H9 (cell line): ENCODE data around the gene ZC3H10. TPM values are rescaled to one million over a fixed set of nuclear protein-coding genes. Genes with fewer than 3 reads are reported as not detected.
A peak's percentile ranks its signal among the peaks of the same experiment; 100 is the strongest.

Experiments used
- DNase-seq: peaks from one replicate; pipeline ENCODE4 v3.0.0-alpha.2; 2017
- H2AFZ ChIP-seq: one replicate; pipeline ENCODE4 v1.6.1; 2013; ENCODE audit warnings: mild to moderate bottlenecking, low read length, control low read depth, moderate library complexity
- H2AK5ac ChIP-seq: 2 replicates; pipeline ENCODE4 v1.6.1; 2013; ENCODE audit warnings: low read length, control low read depth, mixed read lengths; ENCODE audit not compliant: insufficient read length
- H2BK120ac ChIP-seq: one replicate; pipeline ENCODE4 v1.6.1; 2013; ENCODE audit warnings: low read depth, mild to moderate bottlenecking, low read length, control low read depth, inconsistent platforms; ENCODE audit not compliant: poor library complexity, severe bottlenecking
- H2BK12ac ChIP-seq: 2 replicates; pipeline ENCODE4 v1.6.1; 2013; ENCODE audit warnings: low read length, control low read depth, mixed read lengths, low read depth; ENCODE audit not compliant: insufficient read length
- H2BK15ac ChIP-seq: 2 replicates; pipeline ENCODE4 v1.6.1; 2013; ENCODE audit warnings: low read depth, low read length, control low read depth
- H2BK20ac ChIP-seq: one replicate; pipeline ENCODE4 v1.6.1; 2013; ENCODE audit warnings: low read depth, mild to moderate bottlenecking, low read length, control low read depth, inconsistent platforms; ENCODE audit not compliant: poor library complexity, severe bottlenecking
- H2BK5ac ChIP-seq: 2 replicates; pipeline ENCODE4 v1.6.1; 2013; ENCODE audit warnings: low read length, control low read depth, mixed read lengths; ENCODE audit not compliant: insufficient read length
- H3K14ac ChIP-seq: 2 replicates; pipeline ENCODE4 v1.6.1; 2013; ENCODE audit warnings: low read length, control low read depth; ENCODE audit not compliant: insufficient read depth
- H3K18ac ChIP-seq: 2 replicates; pipeline ENCODE4 v1.6.1; 2013; ENCODE audit warnings: low read depth, mild to moderate bottlenecking, mixed read lengths, low read length, control low read depth; ENCODE audit not compliant: insufficient read length
- H3K23ac ChIP-seq: 2 replicates; pipeline ENCODE4 v1.6.1; 2013; ENCODE audit warnings: low read length, control low read depth, mixed read lengths, low read depth; ENCODE audit not compliant: insufficient read length
- H3K23me2 ChIP-seq: 2 replicates; pipeline ENCODE4 v1.6.1; 2013; ENCODE audit warnings: low read depth, mild to moderate bottlenecking, mixed read lengths, low read length, control low read depth; ENCODE audit not compliant: insufficient read length, poor library complexity, severe bottlenecking
- H3K27ac ChIP-seq: 2 replicates; pipeline ENCODE4 v1.5.1; 2013; ENCODE audit warnings: low read length, control low read depth, mixed read lengths, low read depth; ENCODE audit not compliant: insufficient read length
- H3K27me3 ChIP-seq: 2 replicates; pipeline ENCODE4 v1.6.1; 2013; ENCODE audit warnings: low read length, control low read depth, inconsistent platforms; ENCODE audit not compliant: insufficient read depth
- H3K4ac ChIP-seq: 2 replicates; pipeline ENCODE4 v1.6.1; 2013; ENCODE audit warnings: low read depth, mild to moderate bottlenecking, control low read depth, inconsistent platforms, low read length, moderate library complexity
- H3K4me1 ChIP-seq: 2 replicates; pipeline ENCODE4 v1.6.1; 2013; ENCODE audit warnings: low read length, control low read depth, inconsistent platforms; ENCODE audit not compliant: insufficient read depth
- H3K4me2 ChIP-seq: 2 replicates; pipeline ENCODE4 v1.6.1; 2013; ENCODE audit warnings: low read length, control low read depth, mixed read lengths; ENCODE audit not compliant: insufficient read length, insufficient read depth
- H3K56ac ChIP-seq: 2 replicates; pipeline ENCODE4 v1.6.1; 2013; ENCODE audit warnings: low read depth, mild to moderate bottlenecking, mixed read lengths, low read length, control low read depth; ENCODE audit not compliant: insufficient read length
- H3K79me1 ChIP-seq: 2 replicates; pipeline ENCODE4 v1.6.1; 2013; ENCODE audit warnings: low read depth, mild to moderate bottlenecking, moderate library complexity, low read length, control low read depth, inconsistent platforms; ENCODE audit not compliant: insufficient read depth, poor library complexity, severe bottlenecking
- H3K79me2 ChIP-seq: 2 replicates; pipeline ENCODE4 v1.6.1; 2013; ENCODE audit warnings: low read length, control low read depth, inconsistent platforms; ENCODE audit not compliant: insufficient read depth
- H3K9ac ChIP-seq: 2 replicates; pipeline ENCODE4 v1.6.1; 2013; ENCODE audit warnings: low read length, control low read depth, mixed read lengths; ENCODE audit not compliant: insufficient read length; ENCODE audit errors: extremely low read depth
- H3K9me3 ChIP-seq: one replicate; pipeline ENCODE4 v1.6.1; 2013; ENCODE audit warnings: low read depth, low read length, inconsistent platforms; ENCODE audit not compliant: control insufficient read depth
- H3T11ph ChIP-seq: one replicate; pipeline ENCODE4 v1.6.1; 2013; ENCODE audit warnings: mild to moderate bottlenecking, low read length, control low read depth, inconsistent platforms
- H4K20me1 ChIP-seq: one replicate; pipeline ENCODE4 v1.6.1; 2013; ENCODE audit not compliant: control insufficient read depth, insufficient read length, insufficient read depth
- H4K5ac ChIP-seq: 2 replicates; pipeline ENCODE4 v1.6.1; 2013; ENCODE audit warnings: low read depth, mild to moderate bottlenecking, mixed read lengths, low read length, control low read depth; ENCODE audit not compliant: insufficient read length
- H4K8ac ChIP-seq: replicated peaks from 2 replicates; pipeline ENCODE4 v1.6.1; 2013; ENCODE audit warnings: low read length, control low read depth, mixed read lengths, low read depth; ENCODE audit not compliant: insufficient read length
- H4K91ac ChIP-seq: 2 replicates; pipeline ENCODE4 v1.6.1; 2013; ENCODE audit warnings: low read depth, mild to moderate bottlenecking, moderate library complexity, mixed read lengths, low read length, control low read depth; ENCODE audit not compliant: insufficient read length
- H3K27ac Mint-ChIP-seq, 3 experiments: 2 replicates in 2 of 3; 3 replicates in 1 of 3; pipeline ENCODE4 v1.8.0; 2020 to 2021; ENCODE audit warnings: mixed read lengths in 3 of 3, mild to moderate bottlenecking in 1 of 3, moderate library complexity in 1 of 3
- H3K27me3 Mint-ChIP-seq: 2 replicates; pipeline ENCODE4 v1.8.0; 2021; ENCODE audit warnings: low read depth, mild to moderate bottlenecking, moderate library complexity, mixed read lengths
- H3K36me3 Mint-ChIP-seq, 3 experiments: 2 replicates in 2 of 3; 3 replicates in 1 of 3; pipeline ENCODE4 v1.8.0; 2020 to 2021; ENCODE audit warnings: low read depth in 3 of 3, mixed read lengths in 3 of 3; ENCODE audit not compliant: insufficient read depth in 1 of 3
- H3K4me1 Mint-ChIP-seq, 2 experiments: 2 replicates each; pipeline ENCODE4 v1.8.0; 2020; ENCODE audit warnings: mixed read lengths in 2 of 2
- H3K4me3 Mint-ChIP-seq, 2 experiments: 2 replicates in 1 of 2; 3 replicates in 1 of 2; pipeline ENCODE4 v1.8.0; 2020 to 2021; ENCODE audit warnings: mild to moderate bottlenecking in 2 of 2, mixed read lengths in 2 of 2, moderate library complexity in 1 of 2
- H3K9me3 Mint-ChIP-seq, 2 experiments: 2 replicates in 1 of 2; 3 replicates in 1 of 2; pipeline ENCODE4 v1.8.0; 2020; ENCODE audit warnings: mild to moderate bottlenecking in 2 of 2, mixed read lengths in 2 of 2, moderate library complexity in 1 of 2
- WGBS: extraction: QIAGEN DNeasy Blood & Tissue Kit; methylation state at CpG from one replicate; pipeline ENCODE4 v1.1.7; 2013; ENCODE audit warnings: missing lambda C conversion rate, low lambda C conversion rate, mixed read lengths; ENCODE audit not compliant: insufficient read length; ENCODE audit errors: extremely low coverage; 5-methylcytosine and 5-hydroxymethylcytosine counted together
- total RNA-seq: library from RNA; stranded (reverse); gene quantifications from 2 replicates; pipeline ENCODE4 v1.2.1, GENCODE V29; 2021
- TF ChIP-seq, protein P1 (sequence below): fragments of 200-600 bp; sonication (generic); conservative IDR thresholded peaks from 3 replicates; pipeline ENCODE4 v1.8.0; 2021; ENCODE audit warnings: antibody characterized with exemption, mild to moderate bottlenecking

The ZC3H10 gene
- total RNA-seq, 1 experiment from 2014 or later: 9.4 TPM

DNA sequence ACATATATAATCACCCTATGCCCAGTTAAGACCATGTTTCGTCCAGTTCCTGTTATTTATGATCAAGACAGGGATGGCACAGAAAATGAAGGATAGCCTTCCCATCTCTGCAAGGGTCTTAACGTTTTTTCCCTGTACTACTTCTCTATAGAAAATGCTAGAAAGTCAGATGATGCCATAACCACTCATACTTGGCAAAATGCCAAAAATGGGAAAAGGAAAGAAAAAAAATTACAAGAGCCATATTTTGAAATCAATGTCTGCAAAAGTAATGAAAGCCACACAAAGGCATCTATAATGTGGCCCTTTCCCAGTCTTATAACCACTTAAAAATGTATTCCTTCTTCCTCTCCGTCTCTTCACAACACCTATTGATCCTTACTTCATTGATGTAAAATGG, 32.5 kb downstream of the ZC3H10 start:
- H3K9me3 Mint-ChIP-seq: no peaks in the 10 kb centered on the region; a peak in 1 of 5 replicates
- no peaks in the 10 kb centered on the region for H3K27me3 Mint-ChIP-seq
- no peaks in the 10 kb centered on the region for H3K27me3 ChIP-seq
- H4K8ac ChIP-seq: no peak overlapping the region
- DNase-seq: no peak
- peaks cover 11 to 23% (median 16%) of the 10 kb centered on the region in 3 experiments; a peak in 6 of 7 replicates for H3K36me3 Mint-ChIP-seq
- H3K9ac ChIP-seq: no peak overlapping the region
- no peak overlapping the region for H3K14ac ChIP-seq
- H3K27ac Mint-ChIP-seq: no peak overlapping the region
- no peak overlapping the region for H3K4me2 ChIP-seq
- H3K79me2 ChIP-seq: no peaks in the 10 kb centered on the region; the same call in 1 of the 2 replicates
- no peak overlapping the region for H2BK120ac ChIP-seq
- no peaks in the 10 kb centered on the region for H4K20me1 ChIP-seq
- no CpG with 5 or more reads among the region's 3 CpGs for WGBS
- H3K23ac ChIP-seq: no peak overlapping the region
- no peak overlapping the region for H3T11ph ChIP-seq
- H4K5ac ChIP-seq: no peak overlapping the region
- TF ChIP-seq, protein P1, sequence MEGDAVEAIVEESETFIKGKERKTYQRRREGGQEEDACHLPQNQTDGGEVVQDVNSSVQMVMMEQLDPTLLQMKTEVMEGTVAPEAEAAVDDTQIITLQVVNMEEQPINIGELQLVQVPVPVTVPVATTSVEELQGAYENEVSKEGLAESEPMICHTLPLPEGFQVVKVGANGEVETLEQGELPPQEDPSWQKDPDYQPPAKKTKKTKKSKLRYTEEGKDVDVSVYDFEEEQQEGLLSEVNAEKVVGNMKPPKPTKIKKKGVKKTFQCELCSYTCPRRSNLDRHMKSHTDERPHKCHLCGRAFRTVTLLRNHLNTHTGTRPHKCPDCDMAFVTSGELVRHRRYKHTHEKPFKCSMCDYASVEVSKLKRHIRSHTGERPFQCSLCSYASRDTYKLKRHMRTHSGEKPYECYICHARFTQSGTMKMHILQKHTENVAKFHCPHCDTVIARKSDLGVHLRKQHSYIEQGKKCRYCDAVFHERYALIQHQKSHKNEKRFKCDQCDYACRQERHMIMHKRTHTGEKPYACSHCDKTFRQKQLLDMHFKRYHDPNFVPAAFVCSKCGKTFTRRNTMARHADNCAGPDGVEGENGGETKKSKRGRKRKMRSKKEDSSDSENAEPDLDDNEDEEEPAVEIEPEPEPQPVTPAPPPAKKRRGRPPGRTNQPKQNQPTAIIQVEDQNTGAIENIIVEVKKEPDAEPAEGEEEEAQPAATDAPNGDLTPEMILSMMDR: no peak
- H4K91ac ChIP-seq: no peak overlapping the region
- no peak overlapping the region for H2AK5ac ChIP-seq
- H3K79me1 ChIP-seq: no peaks in the 10 kb centered on the region
- peaks cover 10% of the 10 kb centered on the region for H3K23me2 ChIP-seq
- peaks cover 22 to 25% of the 10 kb centered on the region in 2 experiments for H3K4me1 Mint-ChIP-seq
- H2BK12ac ChIP-seq: no peak overlapping the region
- H2BK5ac ChIP-seq: no peak overlapping the region
- H2BK15ac ChIP-seq: no peak overlapping the region
- H3K4me3 Mint-ChIP-seq: peak overlapping the region in 1 of 2 experiments; percentile 90; a peak in 2 of 5 replicates
- H3K27ac ChIP-seq: no peak overlapping the region
- no peak overlapping the region for H2BK20ac ChIP-seq
- H3K18ac ChIP-seq: no peak overlapping the region
- no peak overlapping the region for H3K4ac ChIP-seq
- 0 out of 2 replicates have a peak, but pooled peaks cover 2% of the 10 kb centered on the region for H3K4me1 ChIP-seq
- H2AFZ ChIP-seq: no peak overlapping the region
- H3K9me3 ChIP-seq: no peaks in the 10 kb centered on the region
- H3K56ac ChIP-seq: no peak overlapping the region
